ENCODE results near the gene LMCD1. TPM values are rescaled to one million over a fixed set of nuclear protein-coding genes. Genes with fewer than 3 reads are reported as not detected.

Gene LMCD1
- total and polyA plus RNA-seq, 2 of the 8 experiments (the other 6 are each of a cell fraction or from before 2014, with no cell fraction given): 12.3 to 26.5 TPM

DNA sequence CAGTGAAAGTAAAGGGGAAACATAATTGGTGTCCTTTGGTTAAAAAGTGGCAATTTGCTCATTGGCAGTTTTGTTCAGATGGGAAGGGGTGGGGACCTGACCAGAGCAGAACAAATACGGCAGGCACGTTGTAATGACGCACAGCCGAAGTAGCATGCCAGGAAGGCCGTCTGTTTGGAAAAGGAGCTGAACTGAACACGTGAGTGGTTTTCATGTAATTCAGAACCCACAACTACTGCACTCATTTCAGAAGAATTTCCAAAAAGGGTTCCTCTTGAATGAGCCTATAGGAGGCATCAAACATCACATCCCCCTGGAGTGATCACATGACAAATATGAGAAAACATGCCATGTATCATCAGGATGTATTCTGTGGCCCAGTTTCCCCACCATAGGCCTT, 42.9 kb upstream of the LMCD1 start:
- H3K4me3 ChIP-seq (ENCODE audit: extremely low read depth in 1 of 4, insufficient read depth in 2 of 4, low read depth in 3 of 4, low read length in 4 of 4): no peak overlapping the region
- H3K4me2 ChIP-seq (ENCODE audit: insufficient read depth in 1 of 2, low read depth in 2 of 2, low read length in 2 of 2): no peak overlapping the region
- 97% methylated on average over 6 of the region's 6 CpGs; no CpG with 5 or more reads in 1 of the 2 experiments for WGBS, 2 experiments (ENCODE audit: extremely low coverage in 1 of 2, insufficient coverage in 1 of 2, insufficient read length in 1 of 2, insufficient replicate concordance in 2 of 2, low coverage in 1 of 2, low lambda C conversion rate in 2 of 2, missing lambda C conversion rate in 1 of 2)
- H4K8ac ChIP-seq (ENCODE audit: extremely low read depth, insufficient read depth, low read length): no peak overlapping the region
- no peak overlapping the region for H2BK12ac ChIP-seq (ENCODE audit: low read depth, low read length)
- no peak overlapping the region for H3K14ac ChIP-seq (ENCODE audit: insufficient read length)
- no peak overlapping the region for H2AK5ac ChIP-seq (ENCODE audit: low read depth, low read length)
- H3K23ac ChIP-seq (ENCODE audit: insufficient read length): no peak overlapping the region
- no peaks in the 10 kb centered on the region for H3K79me2 ChIP-seq (ENCODE audit: control insufficient read depth in 1 of 2, insufficient read depth in 2 of 2, low read length in 2 of 2)
- no peak overlapping the region for H2BK5ac ChIP-seq (ENCODE audit: low read depth, low read length)
- H4K20me1 ChIP-seq (replicated peaks in 1 of 2; ENCODE audit: control insufficient read depth in 1 of 2, insufficient read depth in 2 of 2, low read length in 2 of 2): no peaks in the 10 kb centered on the region
- no peaks in the 10 kb centered on the region for H3K36me3 ChIP-seq (ENCODE audit: control insufficient read depth in 2 of 4, insufficient read depth in 4 of 4, low read length in 3 of 4)
- no peak overlapping the region for H4K5ac ChIP-seq (ENCODE audit: insufficient read length, low read depth, low read length)
- no peak overlapping the region for H2BK15ac ChIP-seq (ENCODE audit: low read length)
- H3K18ac ChIP-seq (ENCODE audit: extremely low read depth, low read length): no peak overlapping the region
- H3K27ac ChIP-seq (ENCODE audit: low read depth, low read length): no peak overlapping the region
- H3K4me1 ChIP-seq (replicated peaks in 1 of 4; ENCODE audit: control insufficient read depth in 3 of 4, insufficient read depth in 4 of 4, low read length in 3 of 4): peaks cover 0 to 5% (median 0%) of the 10 kb centered on the region in 4 experiments; a peak in 1 of 7 replicates
- DNase-seq (ENCODE audit: low read depth in 1 of 2, low spot score in 2 of 2) (no peak), FAIRE-seq (no peak)
- POLR2A ChIA-PET (ENCODE audit: partially characterized antibody): interaction anchor here (1.1 to 1.2 kb wide), 2 partner anchors 79 to 152 kb away, joined by 3 read pairs; no protein-coding TSS in a partner anchor
- no peaks in the 10 kb centered on the region for H3K9me3 ChIP-seq (ENCODE audit: insufficient read depth in 2 of 2, low read depth in 1 of 2, low read length in 1 of 2)
- no peak overlapping the region for H3K9ac ChIP-seq (replicated peaks in 1 of 4; ENCODE audit: extremely low read depth in 1 of 4, low read depth in 3 of 4, low read length in 3 of 4)
- CTCF ChIA-PET (ENCODE audit: partially characterized antibody): interaction anchor here (0.6 to 2.3 kb wide), 4 partner anchors 11 to 164 kb away, joined by 3 to 9 read pairs (median 5); no protein-coding TSS in a partner anchor
- H2BK120ac ChIP-seq (replicated peaks; ENCODE audit: low read depth, low read length): no peak overlapping the region
- H3K79me1 ChIP-seq (ENCODE audit: low read depth, low read length): no peaks in the 10 kb centered on the region
- no peaks in the 10 kb centered on the region for H3K23me2 ChIP-seq (ENCODE audit: low read depth, low read length)
- no peak overlapping the region for H2BK20ac ChIP-seq (ENCODE audit: low read length)
- H4K91ac ChIP-seq (replicated peaks; ENCODE audit: insufficient read length, low read length): no peak overlapping the region
- no peak overlapping the region for H3K56ac ChIP-seq (replicated peaks; ENCODE audit: insufficient read length, low read depth, low read length)
- no peaks in the 10 kb centered on the region; a peak in 1 of 7 replicates for H3K27me3 ChIP-seq (replicated peaks in 1 of 4; ENCODE audit: control insufficient read depth in 3 of 4, extremely low read depth in 1 of 4, insufficient read depth in 3 of 4, low read length in 3 of 4)
- no peak overlapping the region for H3K4ac ChIP-seq (replicated peaks; ENCODE audit: insufficient read length, low read depth, low read length)
- H2AFZ ChIP-seq (ENCODE audit: low read length): no peak overlapping the region
- TF ChIP-seq FOSL1 (IDR thresholded peaks at IDR 0.05; ENCODE audit: insufficient read depth, low read depth, low read length) (no peak), GTF2F1 (IDR thresholded peaks at IDR 0.05; ENCODE audit: borderline replicate concordance, low read depth, low read length) (no peak), EZH2 (IDR thresholded peaks at IDR 0.05; ENCODE audit: low read depth, low read length, severe bottlenecking) (no peak), SAP30 (IDR thresholded peaks at IDR 0.05; ENCODE audit: insufficient read depth, insufficient replicate concordance, low read length) (no peak), ZNF274 (IDR thresholded peaks at IDR 0.05; ENCODE audit: borderline replicate concordance, extremely low read depth, low read length) (no peak), CREB1 (IDR thresholded peaks at IDR 0.05) (no peak), BACH1 (IDR thresholded peaks at IDR 0.05; ENCODE audit: low read length) (no peak), RAD21 (IDR thresholded peaks at IDR 0.05 in 1 of 2, conservative IDR thresholded peaks at IDR 0.05 in 1 of 2; ENCODE audit: low read depth in 2 of 2, low read length in 2 of 2) (no peak), TBP (IDR thresholded peaks at IDR 0.05; ENCODE audit: low read depth, low read length) (no peak), TAF7 (optimal IDR thresholded peaks at IDR 0.05; ENCODE audit: borderline replicate concordance, low read depth, low read length) (no peak), CBX5 (IDR thresholded peaks at IDR 0.05; ENCODE audit: low read depth, low read length) (no peak), SP2 (IDR thresholded peaks at IDR 0.05; ENCODE audit: low read length) (no peak), SP1 (IDR thresholded peaks at IDR 0.05; ENCODE audit: low read depth, low read length) (no peak)
- TF ChIP-seq, protein P1, sequence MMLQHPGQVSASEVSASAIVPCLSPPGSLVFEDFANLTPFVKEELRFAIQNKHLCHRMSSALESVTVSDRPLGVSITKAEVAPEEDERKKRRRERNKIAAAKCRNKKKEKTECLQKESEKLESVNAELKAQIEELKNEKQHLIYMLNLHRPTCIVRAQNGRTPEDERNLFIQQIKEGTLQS (IDR thresholded peaks at IDR 0.05; ENCODE audit: insufficient read depth, low read depth, low read length): no peak

All from H1 (cell line).